IPS-20b (cell line): ENCODE data around the gene ZNF316.
A peak's percentile ranks its signal among the peaks of the same experiment; 100 is the strongest.
"Not testable (repeated sequence)": the region's sequence is repeated elsewhere in the genome, so short reads cannot be mapped to it uniquely, and the experiment has no call there.

Experiments
- H3K27ac ChIP-seq: one replicate; pipeline ENCODE4 v1.5.1; 2013; ENCODE audit warnings: low read length
- H3K27me3 ChIP-seq: 2 replicates; pipeline ENCODE4 v1.6.1; 2013; ENCODE audit warnings: mild to moderate bottlenecking, low read length, inconsistent platforms; ENCODE audit not compliant: insufficient read depth
- H3K36me3 ChIP-seq: 2 replicates; pipeline ENCODE4 v1.6.1; 2013; ENCODE audit warnings: low read depth, mild to moderate bottlenecking, inconsistent platforms, low read length, moderate library complexity; ENCODE audit not compliant: insufficient read depth
- H3K4me1 ChIP-seq: 2 replicates; pipeline ENCODE4 v1.6.1; 2013; ENCODE audit warnings: mild to moderate bottlenecking, control low read depth, inconsistent platforms, low read length, moderate library complexity; ENCODE audit not compliant: insufficient read depth
- H3K4me3 ChIP-seq: 2 replicates; pipeline ENCODE4 v1.5.1; 2013; ENCODE audit warnings: mild to moderate bottlenecking, low read length, inconsistent platforms
- H3K9ac ChIP-seq: 2 replicates; pipeline ENCODE4 v1.6.1; 2013; ENCODE audit warnings: low read depth, mild to moderate bottlenecking, inconsistent platforms, low read length, moderate library complexity
- H3K9me3 ChIP-seq: 2 replicates; pipeline ENCODE4 v1.6.1; 2013; ENCODE audit warnings: mild to moderate bottlenecking, low read depth, low read length, inconsistent platforms; ENCODE audit not compliant: insufficient read depth

Gene ZNF316

GRCh38 chr7:6624246-6624611 lies 12.9 kb upstream of the ZNF316 start:
- H3K9ac ChIP-seq, result no peak overlapping the region; the same call in 1 of the 2 replicates
- peaks cover 17% of the 10 kb centered on the region for H3K36me3 ChIP-seq
- no peaks in the 10 kb centered on the region for H3K27me3 ChIP-seq
- no peaks in the 10 kb centered on the region for H3K9me3 ChIP-seq
- no peaks in the 10 kb centered on the region for H3K4me1 ChIP-seq
- H3K4me3 ChIP-seq, result no peak overlapping the region
- H3K27ac ChIP-seq, result no peak overlapping the region

GRCh38 chr7:6628045-6628444 lies 9.1 kb upstream of the ZNF316 start:
- Histone ChIP-seq H3K36me3 (peaks cover 5% of the 10 kb centered on the region), H3K9ac (no peak overlapping the region), H3K4me3 (no peak overlapping the region), H3K9me3 (no peaks in the 10 kb centered on the region), H3K27ac (no peak overlapping the region), H3K27me3 (no peaks in the 10 kb centered on the region), H3K4me1 (no peaks in the 10 kb centered on the region)

- Histone ChIP-seq H3K9me3 (no peaks in the 10 kb centered on the region), H3K27me3 (no peaks in the 10 kb centered on the region), H3K27ac (no peak overlapping the region), H3K36me3 (no peaks in the 10 kb centered on the region), H3K9ac (no peak overlapping the region), H3K4me3 (no peak overlapping the region), H3K4me1 (no peaks in the 10 kb centered on the region)
Measured at GRCh38 chr7:6630007-6630849, 6.9 kb upstream of the ZNF316 start.

GRCh38 chr7:6631605-6632004 lies 5.5 kb upstream of the ZNF316 start:
- Histone ChIP-seq H3K36me3 (no peaks in the 10 kb centered on the region), H3K9me3 (no peaks in the 10 kb centered on the region), H3K9ac (no peak overlapping the region), H3K27me3 (no peaks in the 10 kb centered on the region), H3K4me3 (no peak overlapping the region), H3K27ac (no peak overlapping the region), H3K4me1 (no peaks in the 10 kb centered on the region)

- no peak overlapping the region for H3K4me3 ChIP-seq
- no peak overlapping the region for H3K9ac ChIP-seq
- H3K27ac ChIP-seq, result no peak overlapping the region
- no peaks in the 10 kb centered on the region for H3K4me1 ChIP-seq
- H3K36me3 ChIP-seq, result no peaks in the 10 kb centered on the region
- H3K27me3 ChIP-seq, result no peaks in the 10 kb centered on the region
- no peaks in the 10 kb centered on the region for H3K9me3 ChIP-seq
Measured at GRCh38 chr7:6634021-6634420, 3.1 kb upstream of the ZNF316 start.

- not testable (repeated sequence) for H3K4me3 ChIP-seq, H3K4me1 ChIP-seq, H3K27ac ChIP-seq, H3K9ac ChIP-seq, H3K9me3 ChIP-seq, H3K27me3 ChIP-seq, H3K36me3 ChIP-seq
Measured at GRCh38 chr7:6634971-6635370, 2.1 kb upstream of the ZNF316 start.

GRCh38 chr7:6637544-6638229 lies 569 bp downstream of the ZNF316 start:
- Histone ChIP-seq H3K36me3 (0 out of 2 replicates have a peak, but pooled peaks cover 6% of the 10 kb centered on the region), H3K27ac (no peak overlapping the region), H3K27me3 (no peaks in the 10 kb centered on the region), H3K4me1 (no peaks in the 10 kb centered on the region), H3K9me3 (no peaks in the 10 kb centered on the region), H3K9ac (no peak overlapping the region; the same call in 1 of the 2 replicates), H3K4me3 (peak overlapping the region; percentile 68; the same call in 1 of the 2 replicates)

- no peak overlapping the region for H3K4me3 ChIP-seq
- no peak overlapping the region for H3K27ac ChIP-seq
- H3K4me1 ChIP-seq, result no peaks in the 10 kb centered on the region
- no peaks in the 10 kb centered on the region for H3K27me3 ChIP-seq
- no peak overlapping the region for H3K9ac ChIP-seq
- no peaks in the 10 kb centered on the region for H3K9me3 ChIP-seq
- H3K36me3 ChIP-seq, result peaks cover 17% of the 10 kb centered on the region; the same call in 1 of the 2 replicates
Measured at GRCh38 chr7:6639032-6639431, 1.9 kb downstream of the ZNF316 start.

- no peaks in the 10 kb centered on the region for H3K4me1 ChIP-seq
- H3K36me3 ChIP-seq, result peaks cover 23% of the 10 kb centered on the region
- no peaks in the 10 kb centered on the region for H3K27me3 ChIP-seq
- H3K27ac ChIP-seq, result no peak overlapping the region
- H3K9ac ChIP-seq, result no peak overlapping the region
- no peak overlapping the region for H3K4me3 ChIP-seq
- H3K9me3 ChIP-seq, result no peaks in the 10 kb centered on the region
Measured at GRCh38 chr7:6639627-6640026, 2.5 kb downstream of the ZNF316 start.

- Histone ChIP-seq H3K27me3 (no peaks in the 10 kb centered on the region), H3K36me3 (peaks cover 29% of the 10 kb centered on the region), H3K9ac (no peak overlapping the region)
Measured at GRCh38 chr7:6640246-6640721, 3.2 kb downstream of the ZNF316 start.

GRCh38 chr7:6641305-6642035 lies 4.4 kb downstream of the ZNF316 start:
- H3K4me3 ChIP-seq, result no peak overlapping the region
- no peaks in the 10 kb centered on the region for H3K9me3 ChIP-seq
- no peak overlapping the region for H3K9ac ChIP-seq
- no peaks in the 10 kb centered on the region for H3K4me1 ChIP-seq
- no peak overlapping the region for H3K27ac ChIP-seq
- peaks cover 29% of the 10 kb centered on the region for H3K36me3 ChIP-seq
- H3K27me3 ChIP-seq, result no peaks in the 10 kb centered on the region

More at GRCh38 chr7:6640246-6640721, 3.2 kb downstream of the ZNF316 start:
- H3K4me3 ChIP-seq, result no peak overlapping the region
- H3K9me3 ChIP-seq, result no peaks in the 10 kb centered on the region
- H3K4me1 ChIP-seq, result no peaks in the 10 kb centered on the region
- no peak overlapping the region for H3K27ac ChIP-seq
